SK-N-SH treated with all-trans-retinoic acid at 6 μM for 48 hours (cell line): ENCODE data around the gene TLE4.

Source experiments
- CSDC2 ChIP-seq: fragments of 250-450 bp; sonication (Bioruptor Pico); IDR thresholded peaks from 2 replicates; pipeline ENCODE4 v1.5.0; 2020; ENCODE audit warnings: mild to moderate bottlenecking, moderate library complexity
- ISL1 ChIP-seq: fragments of 250-450 bp; sonication (Bioruptor Pico); IDR thresholded peaks from 2 replicates; pipeline ENCODE4 v2.1.2; 2022; ENCODE audit warnings: mild to moderate bottlenecking, moderate library complexity
- PPARA ChIP-seq: fragments of 250-450 bp; sonication (Bioruptor Pico); IDR thresholded peaks from 2 replicates; pipeline ENCODE4 v1.5.0; 2020; ENCODE audit warnings: mild to moderate bottlenecking, borderline replicate concordance
- ZFP30 ChIP-seq: fragments of 450-650 bp; formaldehyde crosslinking; IDR thresholded peaks from 2 replicates; pipeline ENCODE4 v1.5.0; 2022; ENCODE audit warnings: mild to moderate bottlenecking, moderate library complexity
- ZNF70 ChIP-seq: fragments of 450-650 bp; formaldehyde crosslinking; IDR thresholded peaks from 2 replicates; pipeline ENCODE4 v1.5.0; 2020; ENCODE audit warnings: mild to moderate bottlenecking, moderate library complexity

- TF ChIP-seq PPARA (CRISPR knock-in tag) (no peak), ISL1 (CRISPR knock-in tag) (no peak), CSDC2 (CRISPR knock-in tag) (no peak), ZNF70 (CRISPR knock-in tag) (no peak), ZFP30 (CRISPR knock-in tag) (no peak)
Observed at GRCh38 chr9:79757074-79757473, 185.3 kb downstream of the TLE4 start.
